K562 (cell line): ENCODE measurements around the gene SDCCAG8. TPM values are rescaled to one million over a fixed set of nuclear protein-coding genes. Genes with fewer than 3 reads are reported as not detected.
A peak's percentile ranks its signal among the peaks of the same experiment; 100 is the strongest.

Source experiments
- ARID1B ChIP-seq: fragments of 450-650 bp; IDR thresholded peaks from 2 replicates; pipeline ENCODE4 v1.6.1; 2016; ENCODE audit warnings: antibody characterized with exemption, mild to moderate bottlenecking, inconsistent platforms
- CBX2 ChIP-seq: fragments of 200-600 bp; sonication (generic); IDR thresholded peaks from one replicate; pipeline ENCODE4 v1.6.1; 2012; ENCODE audit warnings: mild to moderate bottlenecking, low read length, inconsistent platforms; ENCODE audit not compliant: insufficient read depth, poor library complexity, severe bottlenecking
- ELF4 ChIP-seq: fragments of 450-650 bp; formaldehyde crosslinking; IDR thresholded peaks from 2 replicates; pipeline ENCODE4 v1.4.0; 2022; ENCODE audit warnings: missing genetic modification characterization
- HCFC1 ChIP-seq: IDR thresholded peaks from 2 replicates; pipeline ENCODE4 v1.6.1; 2012; ENCODE audit warnings: low read depth, low read length, improper control_type of control experiment
- IRF9 ChIP-seq: fragments of 450-650 bp; IDR thresholded peaks from 2 replicates; pipeline ENCODE4 v1.6.1; 2016; ENCODE audit warnings: missing biosample characterization, missing genetic modification characterization
- KLF10 ChIP-seq: fragments of 250-450 bp; sonication (Bioruptor Pico); IDR thresholded peaks from 2 replicates; pipeline ENCODE4 v1.6.1; 2021; ENCODE audit warnings: matching md5 sums
- RB1 ChIP-seq: fragments of 450-650 bp; IDR thresholded peaks from 2 replicates; pipeline ENCODE4 v1.6.1; 2017; ENCODE audit warnings: low read depth, mild to moderate bottlenecking
- SP2 ChIP-seq: IDR thresholded peaks from 2 replicates; pipeline ENCODE4 v1.6.1; 2011; ENCODE audit warnings: mild to moderate bottlenecking, low read depth, low read length, moderate library complexity; ENCODE audit not compliant: poor library complexity, severe bottlenecking; ENCODE audit errors: extremely low read depth
- ZMIZ1 ChIP-seq, 2 experiments: fragments of 150-350 bp in 1 of 2; IDR thresholded peaks; 2 replicates each; pipeline ENCODE4 v1.6.1; 2012 to 2016; ENCODE audit warnings: low read depth in 2 of 2, low read length in 2 of 2, mild to moderate bottlenecking in 1 of 2, moderate library complexity in 1 of 2
- ZNF134 ChIP-seq: fragments of 250-450 bp; sonication (Bioruptor Pico); conservative IDR thresholded peaks from 2 replicates; pipeline ENCODE4 v1.4.0; 2020
- ZNF217 ChIP-seq: sonication (generic); formaldehyde crosslinking; IDR thresholded peaks from 2 replicates; pipeline ENCODE4 v1.8.0; 2022; ENCODE audit warnings: mild to moderate bottlenecking, missing genetic modification reagents
- ZNF23 ChIP-seq: fragments of 250-450 bp; sonication (Bioruptor Pico); IDR thresholded peaks from 2 replicates; pipeline ENCODE4 v1.4.0; 2020; ENCODE audit warnings: mild to moderate bottlenecking
- ZNF407 ChIP-seq: fragments of 450-650 bp; IDR thresholded peaks from 2 replicates; pipeline ENCODE4 v1.6.1; 2016; ENCODE audit warnings: low read depth
- ZNF431 ChIP-seq: sonication (generic); formaldehyde crosslinking; IDR thresholded peaks from 2 replicates; pipeline ENCODE4 v1.8.0; 2022; ENCODE audit warnings: mild to moderate bottlenecking, missing genetic modification reagents
- ZNF57 ChIP-seq: fragments of 450-650 bp; formaldehyde crosslinking; IDR thresholded peaks from 2 replicates; pipeline ENCODE4 v1.4.0; 2020; ENCODE audit warnings: mild to moderate bottlenecking, moderate library complexity
- ZNF655 ChIP-seq: fragments of 250-450 bp; sonication (Bioruptor Pico); IDR thresholded peaks from 2 replicates; pipeline ENCODE4 v1.5.0; 2021
- polyA plus RNA-seq, 8 experiments: library from polyadenylated mRNA; depleted of rRNA in 4 of 8; stranded (reverse) in 5 of 8; unstranded in 3 of 8; fragments of >200 nt; fragmentation: Nextera tagmentation in 2 of 8; fragmentation: Illumina TruSeq in 1 of 8; extraction: Ambion mirVana in 2 of 8; extraction: Trizol in 1 of 8; gene quantifications; 2 replicates each; pipeline versions ENCODE4 v1.2.1 to v1.2.3, GENCODE V29; 2011 to 2014; ENCODE audit warnings: inconsistent platforms in 1 of 8, missing spikeins in 1 of 8
- total RNA-seq, 7 experiments: library from RNA; depleted of rRNA in 6 of 7; stranded (reverse); fragments of >200 nt in 6 of 7; fragmentation: Illumina TruSeq in 2 of 7; extraction: Trizol in 2 of 7; gene quantifications; 2 replicates each; pipeline versions ENCODE4 v1.2.1 to v1.2.3, GENCODE V29; 2011 to 2021; ENCODE audit warnings: low replicate concordance in 1 of 7

The SDCCAG8 gene
- total and polyA plus RNA-seq, 9 of the 15 experiments (the other 6 are each of a cell fraction or from before 2014, with no cell fraction given), result 17.9 to 36.7 (median 25.4) TPM

GRCh38 chr1:243421784-243422183 lies 165.9 kb downstream of the SDCCAG8 start (continued):
- TF ChIP-seq ZNF407, result no peak
- no peak for TF ChIP-seq ZNF655 (CRISPR knock-in tag)
- no peak for TF ChIP-seq KLF10 (CRISPR knock-in tag)
- no peak for TF ChIP-seq ZNF134 (CRISPR knock-in tag)
- TF ChIP-seq ELF4, result no peak
- TF ChIP-seq CBX2, result no peak
- TF ChIP-seq HCFC1, result no peak
- no peak for TF ChIP-seq ZNF57 (CRISPR knock-in tag)
- TF ChIP-seq IRF9 (tag), result no peak
- TF ChIP-seq ZNF217 (CRISPR knock-in tag), result no peak
- TF ChIP-seq ARID1B, result peak; percentile 66
- TF ChIP-seq RB1, result no peak
- TF ChIP-seq ZNF431 (CRISPR knock-in tag), result no peak
- no peak for TF ChIP-seq SP2
- TF ChIP-seq ZNF23, result no peak
- TF ChIP-seq ZMIZ1 (IDR thresholded peaks at IDR 0.05; ENCODE audit: low read depth in 2 of 2, low read length in 2 of 2), result peak in 1 of 2 experiments; percentile 36; a peak in 1 of 4 replicates
